Natural killer cell treated with Interleukin-12 subunit alpha and Interleukin-12 subunit beta and Interleukin-15 and Interleukin-18, amount 100 ng/mL, for 72 hours (primary cell): ENCODE data around the gene RGR. TPM values are rescaled to one million over a fixed set of nuclear protein-coding genes. Genes with fewer than 3 reads are reported as not detected.

ENCODE experiments used
- ATAC-seq, 2 donors: fragments of 150-1000 bp; cut with Tn5 transposase in 1 of 2; sonication (Bioruptor Pico), chemical (Tn5 transposase) in 1 of 2; 2 replicates each; pipeline ENCODE4 v1.10.0; 2021
- DNase-seq: peaks from one replicate; pipeline ENCODE4 v3.0.0; 2022; ENCODE audit warnings: low spot score
- H3K27ac Mint-ChIP-seq, 2 donors: 1 replicate in 1 of 2; 2 replicates in 1 of 2; pipeline ENCODE4 v1.8.0; 2022; ENCODE audit warnings: mixed read lengths in 2 of 2, mild to moderate bottlenecking in 1 of 2, moderate library complexity in 1 of 2
- H3K27me3 Mint-ChIP-seq, 2 donors: 1 replicate in 1 of 2; 2 replicates in 1 of 2; pipeline ENCODE4 v1.8.0; 2022; ENCODE audit warnings: mixed read lengths in 2 of 2
- H3K36me3 Mint-ChIP-seq: one replicate; pipeline ENCODE4 v1.8.0; 2022; ENCODE audit warnings: mixed read lengths
- H3K4me1 Mint-ChIP-seq, 2 donors: 1 replicate in 1 of 2; 2 replicates in 1 of 2; pipeline ENCODE4 v1.8.0; 2022; ENCODE audit warnings: low read depth in 2 of 2, mixed read lengths in 2 of 2, mild to moderate bottlenecking in 1 of 2
- H3K4me3 Mint-ChIP-seq: one replicate; pipeline ENCODE4 v1.8.0; 2022; ENCODE audit warnings: mixed read lengths
- H3K9me3 Mint-ChIP-seq: 2 replicates; pipeline ENCODE4 v1.8.0; 2022; ENCODE audit warnings: mixed read lengths
- total RNA-seq, 2 donors: library from RNA; stranded (reverse); gene quantifications; one replicate each; pipeline ENCODE4 v1.2.3, GENCODE V29; 2022

RGR gene
- total RNA-seq = not detected

DNA sequence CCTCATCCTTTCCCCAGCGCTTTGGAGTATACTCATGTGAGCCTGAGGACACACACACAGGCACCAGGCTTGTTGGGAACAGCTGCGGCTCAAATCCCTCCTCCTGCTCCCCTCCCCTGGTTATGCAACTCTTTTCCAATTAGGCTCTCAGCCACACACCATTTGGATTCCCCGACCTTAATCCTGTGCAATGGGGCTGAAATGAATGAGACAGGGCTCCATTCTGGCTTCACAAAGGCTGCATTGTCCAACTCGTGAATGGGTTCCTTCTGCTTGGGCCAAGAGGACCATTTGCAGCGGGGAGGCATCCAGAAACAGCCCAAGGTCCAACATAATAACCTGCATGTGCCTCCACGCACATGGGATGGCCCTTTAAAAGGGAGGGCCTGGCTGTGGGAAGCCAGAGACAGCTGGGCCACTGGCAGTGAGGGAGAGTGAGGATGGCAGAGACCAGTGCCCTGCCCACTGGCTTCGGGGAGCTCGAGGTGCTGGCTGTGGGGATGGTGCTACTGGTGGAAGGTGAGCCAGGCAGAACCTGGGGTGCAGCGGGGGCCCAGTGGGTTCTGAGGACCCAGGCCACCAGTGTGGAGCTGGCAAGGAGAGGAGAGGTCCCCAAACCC, at the start of gene RGR:
Gene RGR, plus strand, starts transcription at position 403 of the 620 bp plus-strand sequence. Its CDS starts 38 bp downstream, at position 441.
- Mint-ChIP-seq H3K4me1 (no peaks in the 10 kb centered on the region), H3K9me3 (no peaks in the 10 kb centered on the region), H3K27ac (no peak within 1 kb of the TSS), H3K27me3 (peaks cover 6 to 9% of the 10 kb centered on the region in 2 donors), H3K36me3 (no peaks in the 10 kb centered on the region), H3K4me3 (no peak within 1 kb of the TSS)
- ATAC-seq (peak in 1 of 2 donors; percentile 4), DNase-seq (no peak)

- Mint-ChIP-seq H3K27ac (no peak overlapping the region), H3K9me3 (no peaks in the 10 kb centered on the region), H3K4me1 (peaks cover 5 to 6% of the 10 kb centered on the region in 2 donors), H3K36me3 (no peaks in the 10 kb centered on the region), H3K27me3 (no peaks in the 10 kb centered on the region), H3K4me3 (no peak overlapping the region)
- DNase-seq (peak; percentile 29), ATAC-seq (no peak)
Observed at GRCh38 chr10:84196083-84196482, 48.8 kb upstream of the RGR start.

DNA sequence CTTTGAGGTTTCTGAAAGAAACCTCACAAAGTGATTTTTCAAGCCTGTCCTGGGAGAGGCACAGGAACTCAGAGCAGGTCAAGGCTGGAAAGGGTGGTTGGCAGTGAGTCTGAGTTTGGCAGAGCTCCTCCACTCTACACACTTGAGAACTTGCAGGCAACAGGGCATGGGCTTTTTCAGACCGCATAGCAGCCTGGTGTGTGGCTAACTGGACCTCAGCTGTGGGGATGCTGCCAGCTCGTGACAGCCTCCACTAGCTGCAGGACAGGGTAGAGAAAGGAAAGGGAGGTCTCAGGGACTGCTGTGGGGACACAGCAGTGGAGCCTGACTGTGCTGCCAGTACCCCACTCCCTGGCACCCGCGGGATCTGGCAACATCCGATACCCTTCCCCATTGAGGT, 47.9 kb upstream of the RGR start:
- no peaks in the 10 kb centered on the region for H3K9me3 Mint-ChIP-seq
- no peak overlapping the region for H3K27ac Mint-ChIP-seq
- H3K4me3 Mint-ChIP-seq = no peak overlapping the region
- no peak for DNase-seq
- H3K4me1 Mint-ChIP-seq = no peaks in the 10 kb centered on the region
- H3K36me3 Mint-ChIP-seq = no peaks in the 10 kb centered on the region
- no peak for ATAC-seq
- H3K27me3 Mint-ChIP-seq = no peaks in the 10 kb centered on the region

DNA sequence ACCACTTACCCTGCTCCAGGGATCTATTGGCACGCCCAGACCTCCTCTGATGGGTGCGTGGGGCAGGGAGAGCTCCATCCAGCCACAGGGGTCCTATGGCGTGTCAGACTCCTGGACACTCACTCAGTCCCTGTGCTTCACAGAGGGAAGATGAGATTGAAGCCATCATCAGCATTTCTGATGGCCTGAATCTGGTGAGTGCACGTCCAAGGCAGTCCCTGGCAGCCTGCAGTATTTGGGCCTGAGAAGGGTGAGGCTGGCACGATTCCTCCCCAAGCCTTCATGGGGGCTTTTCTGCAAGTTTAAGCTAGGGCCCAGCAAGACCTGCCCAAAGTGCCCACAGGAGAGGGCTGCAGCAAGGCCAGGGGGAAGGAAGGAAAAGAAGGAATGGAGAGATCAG, 47.2 kb upstream of the RGR start:
- H3K4me1 Mint-ChIP-seq = no peaks in the 10 kb centered on the region
- no peak for ATAC-seq
- H3K36me3 Mint-ChIP-seq = no peaks in the 10 kb centered on the region
- no peak overlapping the region for H3K27ac Mint-ChIP-seq
- H3K9me3 Mint-ChIP-seq = no peaks in the 10 kb centered on the region
- no peak overlapping the region for H3K4me3 Mint-ChIP-seq
- H3K27me3 Mint-ChIP-seq = no peaks in the 10 kb centered on the region
- peak; percentile 15 for DNase-seq

GRCh38 chr10:84198206-84198915, 46.5 kb upstream of the RGR start:
- H3K4me3 Mint-ChIP-seq = no peak overlapping the region
- no peak overlapping the region for H3K27ac Mint-ChIP-seq
- DNase-seq (peak; percentile 2), ATAC-seq (no peak)
- H3K36me3 Mint-ChIP-seq = no peaks in the 10 kb centered on the region
- H3K9me3 Mint-ChIP-seq = no peaks in the 10 kb centered on the region
- H3K4me1 Mint-ChIP-seq = no peaks in the 10 kb centered on the region
- H3K27me3 Mint-ChIP-seq = no peaks in the 10 kb centered on the region

DNA sequence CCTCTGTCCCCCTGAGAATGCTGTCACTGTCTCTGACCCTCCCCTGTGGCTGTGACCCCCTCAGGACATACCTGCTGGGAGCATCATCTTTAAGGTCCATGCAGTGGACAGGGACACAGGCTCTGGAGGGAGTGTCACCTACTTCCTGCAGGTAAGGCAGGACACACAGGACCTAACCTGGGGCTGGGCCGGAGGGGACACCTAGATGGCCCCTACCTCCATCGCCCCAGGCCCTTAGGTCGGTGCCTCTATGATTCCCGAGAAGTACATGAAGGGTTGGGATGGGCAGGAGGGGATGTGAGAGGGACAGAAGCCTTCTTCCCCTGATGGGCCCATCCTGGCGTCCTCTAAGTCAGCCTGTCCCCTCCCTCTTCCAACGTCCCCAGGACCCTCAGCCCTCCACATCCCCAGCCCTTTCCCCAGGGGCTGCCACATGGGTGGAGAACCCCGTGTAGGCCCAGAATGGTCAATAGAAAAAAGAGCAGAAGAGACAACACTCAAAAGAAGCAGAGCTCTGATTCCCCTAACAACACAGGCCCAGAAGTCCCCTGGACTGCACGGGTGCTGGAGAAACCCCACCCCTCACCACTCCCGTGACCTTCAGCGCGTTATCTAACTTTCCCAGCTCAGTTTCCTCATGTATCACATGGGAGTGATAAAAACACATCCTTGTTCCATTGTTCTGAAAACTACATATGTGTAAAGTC, 44.2 kb upstream of the RGR start:
- no peaks in the 10 kb centered on the region for H3K9me3 Mint-ChIP-seq
- H3K27ac Mint-ChIP-seq = no peak overlapping the region
- H3K36me3 Mint-ChIP-seq = no peaks in the 10 kb centered on the region
- peak; percentile 44 for DNase-seq
- ATAC-seq = no peak
- peaks cover 0 to 4% of the 10 kb centered on the region in 2 donors for H3K4me1 Mint-ChIP-seq
- no peaks in the 10 kb centered on the region for H3K27me3 Mint-ChIP-seq
- H3K4me3 Mint-ChIP-seq = no peak overlapping the region

DNA sequence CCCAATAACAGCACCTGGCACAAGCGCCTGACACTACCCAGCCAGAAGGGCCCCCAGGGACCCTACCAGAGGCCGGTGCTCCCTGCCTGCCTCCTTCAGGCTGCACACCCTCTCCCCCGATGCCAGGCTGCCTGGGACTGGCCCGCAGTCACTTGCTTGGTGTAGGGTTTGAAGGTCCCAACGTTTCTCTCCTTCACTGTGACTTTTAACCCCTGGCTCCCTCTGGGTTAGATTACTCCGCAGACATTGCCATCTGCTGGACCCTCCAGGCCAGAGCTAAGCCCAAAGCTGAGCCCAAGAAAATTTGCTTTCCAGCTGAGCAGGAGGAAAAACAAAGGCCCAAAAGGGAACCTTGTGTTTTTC, 43.6 kb upstream of the RGR start:
- H3K27ac Mint-ChIP-seq = no peak overlapping the region
- no peaks in the 10 kb centered on the region for H3K9me3 Mint-ChIP-seq
- no peak overlapping the region for H3K4me3 Mint-ChIP-seq
- no peaks in the 10 kb centered on the region for H3K27me3 Mint-ChIP-seq
- peaks cover 0 to 5% of the 10 kb centered on the region in 2 donors for H3K4me1 Mint-ChIP-seq
- H3K36me3 Mint-ChIP-seq = no peaks in the 10 kb centered on the region
- ATAC-seq (no peak), DNase-seq (peak; percentile 18)

DNA sequence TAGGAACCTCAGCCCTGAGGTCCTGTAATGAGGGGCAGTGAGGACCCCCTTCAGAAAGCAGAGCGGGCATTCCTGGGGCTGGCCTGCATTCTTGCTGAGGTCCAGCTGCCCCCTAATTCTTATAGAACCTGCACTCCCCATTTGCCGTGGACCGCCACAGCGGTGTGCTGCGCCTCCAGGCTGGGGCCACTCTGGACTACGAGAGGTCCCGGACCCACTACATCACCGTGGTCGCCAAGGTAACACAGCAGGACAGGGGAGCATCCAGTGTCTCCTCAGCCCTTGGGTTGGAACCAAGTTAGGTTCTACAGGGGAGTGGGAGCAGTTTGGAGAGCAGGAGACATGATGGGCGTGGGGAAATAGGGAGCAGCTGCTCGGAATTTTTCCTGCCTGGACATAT, 43.2 kb upstream of the RGR start:
- peak; percentile 29 for DNase-seq
- Mint-ChIP-seq H3K9me3 (no peaks in the 10 kb centered on the region), H3K4me3 (no peak overlapping the region), H3K4me1 (peaks cover 0 to 5% of the 10 kb centered on the region in 2 donors), H3K27ac (no peak overlapping the region), H3K27me3 (peaks cover 0 to 2% of the 10 kb centered on the region in 2 donors), H3K36me3 (no peaks in the 10 kb centered on the region)
- ATAC-seq = no peak

- H3K4me3 Mint-ChIP-seq = no peak overlapping the region
- H3K4me1 Mint-ChIP-seq = peaks cover 0 to 5% of the 10 kb centered on the region in 2 donors
- no peaks in the 10 kb centered on the region for H3K36me3 Mint-ChIP-seq
- peaks cover 0 to 4% of the 10 kb centered on the region in 2 donors for H3K27me3 Mint-ChIP-seq
- H3K9me3 Mint-ChIP-seq = no peaks in the 10 kb centered on the region
- H3K27ac Mint-ChIP-seq = no peak overlapping the region
- ATAC-seq (no peak), DNase-seq (peak; percentile 26)
Observed at GRCh38 chr10:84202349-84202748, 42.5 kb upstream of the RGR start.

DNA sequence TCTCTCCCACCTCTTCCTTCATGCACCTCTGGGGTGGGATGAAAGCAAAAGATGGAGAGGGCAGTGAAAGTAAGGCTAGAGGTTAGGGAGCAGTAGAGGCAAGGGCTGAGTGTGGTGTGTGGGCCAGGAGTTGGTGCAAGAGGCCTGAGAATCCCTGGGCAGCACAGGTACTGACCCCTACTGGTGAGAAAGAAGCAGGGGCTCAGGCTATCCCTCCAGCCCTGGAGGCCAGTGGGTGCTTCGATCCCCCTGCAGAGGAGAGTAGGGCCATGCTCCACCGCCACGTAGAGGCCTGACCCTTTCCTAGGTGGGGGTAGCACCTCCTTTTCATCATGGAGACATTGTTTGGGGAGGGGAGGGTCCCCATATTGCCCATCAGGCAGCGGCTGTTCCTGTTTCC, 40.7 kb upstream of the RGR start:
- DNase-seq = peak; percentile 35
- Mint-ChIP-seq H3K27ac (no peak overlapping the region), H3K36me3 (no peaks in the 10 kb centered on the region), H3K4me3 (no peak overlapping the region), H3K9me3 (no peaks in the 10 kb centered on the region), H3K4me1 (peaks cover 0 to 5% of the 10 kb centered on the region in 2 donors), H3K27me3 (peaks cover 0 to 4% of the 10 kb centered on the region in 2 donors)
- peak in 1 of 2 donors; percentile 37 for ATAC-seq

DNA sequence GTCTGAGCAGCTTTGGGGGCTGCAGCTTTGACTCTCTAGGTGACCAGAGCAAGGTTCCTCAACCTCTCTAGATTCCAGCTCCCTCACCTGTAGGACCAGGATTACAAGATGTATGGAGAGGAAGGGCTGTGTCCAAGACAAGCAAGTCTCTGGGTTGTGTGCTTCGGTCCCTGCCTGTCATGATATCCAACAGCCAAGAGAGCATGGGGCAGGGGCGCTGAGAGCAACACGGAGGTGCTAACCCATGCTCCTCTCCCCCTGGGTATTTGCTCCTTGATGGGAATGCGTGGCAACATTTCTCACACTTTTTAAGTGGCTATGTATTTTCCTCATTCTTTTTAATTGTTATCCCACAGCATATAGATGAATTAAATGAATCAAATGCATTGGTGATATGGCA, 40.2 kb upstream of the RGR start:
- Mint-ChIP-seq H3K27ac (no peak overlapping the region), H3K4me1 (peaks cover 0 to 5% of the 10 kb centered on the region in 2 donors), H3K36me3 (no peaks in the 10 kb centered on the region), H3K27me3 (peaks cover 0 to 4% of the 10 kb centered on the region in 2 donors), H3K4me3 (no peak overlapping the region), H3K9me3 (no peaks in the 10 kb centered on the region)
- no peak for ATAC-seq
- DNase-seq = peak; percentile 20

DNA sequence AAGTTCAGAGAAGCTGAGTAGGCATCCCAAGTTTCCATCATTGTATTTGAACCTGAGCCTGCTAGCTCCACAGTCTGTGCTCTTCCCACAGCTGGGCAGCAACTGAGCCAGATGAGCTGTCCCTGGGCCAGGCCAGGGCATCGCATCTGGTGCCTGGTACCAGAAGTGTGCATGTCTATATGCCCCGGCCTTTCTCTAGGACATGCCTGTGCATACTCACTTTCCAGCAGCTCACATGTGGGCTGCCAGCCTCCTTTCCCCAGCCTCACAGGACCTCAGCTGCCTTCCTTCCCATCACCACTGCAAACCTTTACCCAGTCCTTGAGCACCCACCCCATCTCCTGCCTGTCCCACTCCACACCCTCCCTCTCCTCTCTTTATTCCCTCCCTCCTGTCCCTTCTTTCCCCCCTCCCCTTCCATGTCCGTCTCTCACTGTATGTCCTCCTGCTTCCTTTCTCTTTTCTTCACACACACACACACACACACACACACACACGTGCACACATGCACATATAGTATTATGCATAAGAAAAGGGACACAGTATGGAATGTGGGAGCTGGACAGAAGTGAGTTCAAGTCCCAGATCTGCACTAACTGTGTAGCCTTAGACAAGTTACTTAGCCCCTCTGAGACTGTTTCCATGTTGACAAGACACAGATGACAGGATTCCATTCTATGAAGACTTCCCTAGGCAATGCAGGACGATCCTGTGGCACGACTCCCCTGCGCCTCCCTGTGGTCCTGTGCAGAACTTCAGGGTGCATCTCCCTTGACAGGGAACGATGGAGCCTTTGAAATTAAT, 39.6 kb upstream of the RGR start:
- ATAC-seq (peak; percentile 68 to 74), DNase-seq (peak; percentile 64)
- H3K27ac Mint-ChIP-seq = no peak overlapping the region
- no peaks in the 10 kb centered on the region for H3K9me3 Mint-ChIP-seq
- peaks cover 0 to 5% of the 10 kb centered on the region in 2 donors for H3K4me1 Mint-ChIP-seq
- H3K36me3 Mint-ChIP-seq = no peaks in the 10 kb centered on the region
- peaks cover 0 to 4% of the 10 kb centered on the region in 2 donors for H3K27me3 Mint-ChIP-seq
- no peak overlapping the region for H3K4me3 Mint-ChIP-seq

DNA sequence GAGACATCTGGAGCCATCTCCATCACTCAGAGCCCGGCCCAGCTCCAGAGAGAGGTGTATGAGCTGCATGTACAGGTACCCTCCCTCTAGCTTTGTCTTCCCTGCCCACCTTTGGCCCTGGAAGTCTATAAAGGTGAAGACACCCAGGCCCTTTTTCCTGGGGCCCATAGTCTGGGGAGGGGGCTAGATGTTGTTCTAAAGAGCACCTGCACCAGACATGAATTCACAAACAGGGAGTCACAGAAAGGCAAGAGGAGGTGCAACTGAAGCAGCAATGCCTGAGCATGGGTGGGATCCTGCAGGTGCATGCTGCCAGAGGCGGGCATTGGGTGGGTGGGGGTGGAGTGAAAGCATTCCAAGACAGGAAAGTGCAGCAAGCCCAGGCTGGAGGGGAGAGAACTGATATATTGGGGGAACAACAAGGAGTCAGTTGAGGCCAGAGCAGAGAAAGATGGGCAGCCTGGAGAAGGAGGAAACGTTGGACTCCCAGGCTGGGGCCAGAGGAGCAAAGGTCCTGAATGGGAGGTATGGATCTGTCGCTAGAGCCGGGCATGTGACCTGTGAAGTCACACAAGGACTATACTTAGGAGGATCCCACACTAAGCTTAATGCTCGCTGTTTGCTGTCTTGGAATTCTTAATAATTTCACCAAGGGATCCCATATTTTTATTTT, 38.9 kb upstream of the RGR start:
- Mint-ChIP-seq H3K4me3 (no peak overlapping the region), H3K4me1 (peaks cover 0 to 5% of the 10 kb centered on the region in 2 donors), H3K36me3 (no peaks in the 10 kb centered on the region), H3K9me3 (no peaks in the 10 kb centered on the region), H3K27me3 (peaks cover 0 to 4% of the 10 kb centered on the region in 2 donors), H3K27ac (no peak overlapping the region)
- DNase-seq (peak; percentile 51), ATAC-seq (no peak)
